Tibial nerve (tissue), 4 donors: Measurements from ENCODE around the gene MRGPRX4. TPM values are rescaled to one million over a fixed set of nuclear protein-coding genes. Genes with fewer than 3 reads are reported as not detected.
"Not testable (repeated sequence)": the region's sequence is repeated elsewhere in the genome, so short reads cannot be mapped to it uniquely, and the experiment has no call there.

ENCODE experiments used
- DNase-seq, 2 donors: peaks; one replicate each; pipeline ENCODE4 v3.0.0-alpha.2; 2019; ENCODE audit warnings: low spot score in 2 of 2
- H3K27ac ChIP-seq, 4 donors: fragments of 200-600 bp; sonication (generic) in 3 of 4; one replicate each; pipeline ENCODE4 v1.5.1; 2017 to 2019; ENCODE audit warnings: mild to moderate bottlenecking in 1 of 4
- H3K27me3 ChIP-seq, 2 donors: fragments of 200-600 bp; sonication (generic) in 1 of 2; one replicate each; pipeline versions ENCODE4 v1.5.1 to v1.6.0; 2017 to 2019
- H3K36me3 ChIP-seq, 3 donors: fragments of 200-600 bp; sonication (generic); one replicate each; pipeline ENCODE4 v1.5.1; 2018 to 2019
- H3K4me1 ChIP-seq, 4 donors: fragments of 200-600 bp; sonication (generic) in 3 of 4; one replicate each; pipeline ENCODE4 v1.5.1; 2017 to 2019
- H3K4me3 ChIP-seq, 4 donors: fragments of 200-600 bp; sonication (generic) in 3 of 4; one replicate each; pipeline ENCODE4 v1.5.1; 2017 to 2019; ENCODE audit warnings: mild to moderate bottlenecking in 1 of 4, moderate library complexity in 1 of 4
- H3K9me3 ChIP-seq, 4 donors: fragments of 200-600 bp; sonication (generic) in 3 of 4; one replicate each; pipeline ENCODE4 v1.5.1; 2017 to 2019
- EP300 ChIP-seq, 2 donors: sonication (generic); formaldehyde crosslinking; IDR thresholded peaks; one replicate each; pipeline ENCODE4 v1.6.1; 2017; ENCODE audit warnings: antibody characterized with exemption in 2 of 2, mild to moderate bottlenecking in 1 of 2
- POLR2A ChIP-seq, 2 donors: fragments of 450-650 bp; IDR thresholded peaks; one replicate each; pipeline ENCODE4 v1.6.1; 2017; ENCODE audit warnings: antibody characterized with exemption in 2 of 2, mild to moderate bottlenecking in 2 of 2, moderate library complexity in 2 of 2
- WGBS, 2 donors: methylation state at CpG; one replicate each; pipeline ENCODE4 v1.1.5; 2018; 5-methylcytosine and 5-hydroxymethylcytosine counted together
- total RNA-seq, 4 donors: library from RNA; depleted of rRNA; stranded (reverse); fragments of >200 nt; gene quantifications; one replicate each; pipeline ENCODE4 v1.1.0, GENCODE V29; 2016
- TF ChIP-seq, protein P1 (sequence below), 5 experiments: fragments of 200-600 bp in 3 of 5; fragments of 450-650 bp in 2 of 5; sonication (generic) in 3 of 5; IDR thresholded peaks; one replicate each; pipeline ENCODE4 v1.5.1; 2016 to 2019; ENCODE audit warnings: antibody characterized with exemption in 5 of 5, mild to moderate bottlenecking in 3 of 5, moderate library complexity in 2 of 5

Gene MRGPRX4
- total RNA-seq, result not detected

DNA sequence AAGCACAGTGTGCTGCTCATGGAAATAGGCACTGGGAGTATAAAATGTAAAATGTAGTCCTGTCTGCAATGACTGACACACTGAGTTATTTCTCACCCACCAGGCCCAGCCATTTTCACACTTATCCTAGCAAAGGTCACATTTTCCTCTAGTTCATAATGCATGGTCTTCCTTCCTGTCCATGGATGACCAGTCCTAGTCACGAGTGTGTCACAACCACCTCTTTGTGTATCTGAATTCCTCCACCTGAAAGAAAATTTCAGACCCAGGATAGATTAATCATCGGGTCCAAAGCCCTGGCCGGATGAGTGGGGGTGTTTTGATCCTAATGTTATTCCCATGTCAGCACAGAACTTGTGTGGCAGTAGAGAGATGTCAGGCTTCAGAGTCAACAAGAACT, at the start of gene MRGPRX4:
TSS of gene MRGPRX4 (plus strand) at position 172 of the 400 bp plus-strand sequence. CDS start 420 bp downstream, outside the sequence.
- no peak within 1 kb of the TSS for H3K27ac ChIP-seq
- no peak for DNase-seq
- TF ChIP-seq, protein P1, sequence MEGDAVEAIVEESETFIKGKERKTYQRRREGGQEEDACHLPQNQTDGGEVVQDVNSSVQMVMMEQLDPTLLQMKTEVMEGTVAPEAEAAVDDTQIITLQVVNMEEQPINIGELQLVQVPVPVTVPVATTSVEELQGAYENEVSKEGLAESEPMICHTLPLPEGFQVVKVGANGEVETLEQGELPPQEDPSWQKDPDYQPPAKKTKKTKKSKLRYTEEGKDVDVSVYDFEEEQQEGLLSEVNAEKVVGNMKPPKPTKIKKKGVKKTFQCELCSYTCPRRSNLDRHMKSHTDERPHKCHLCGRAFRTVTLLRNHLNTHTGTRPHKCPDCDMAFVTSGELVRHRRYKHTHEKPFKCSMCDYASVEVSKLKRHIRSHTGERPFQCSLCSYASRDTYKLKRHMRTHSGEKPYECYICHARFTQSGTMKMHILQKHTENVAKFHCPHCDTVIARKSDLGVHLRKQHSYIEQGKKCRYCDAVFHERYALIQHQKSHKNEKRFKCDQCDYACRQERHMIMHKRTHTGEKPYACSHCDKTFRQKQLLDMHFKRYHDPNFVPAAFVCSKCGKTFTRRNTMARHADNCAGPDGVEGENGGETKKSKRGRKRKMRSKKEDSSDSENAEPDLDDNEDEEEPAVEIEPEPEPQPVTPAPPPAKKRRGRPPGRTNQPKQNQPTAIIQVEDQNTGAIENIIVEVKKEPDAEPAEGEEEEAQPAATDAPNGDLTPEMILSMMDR (IDR thresholded peaks at IDR 0.05), result no peak
- no peak for TF ChIP-seq EP300 (IDR thresholded peaks at IDR 0.05)
- TF ChIP-seq POLR2A (IDR thresholded peaks at IDR 0.05), result no peak
- no peak within 1 kb of the TSS for H3K4me3 ChIP-seq
- H3K9me3 ChIP-seq, result no peaks in the 10 kb centered on the region
- H3K27me3 ChIP-seq, result no peaks in the 10 kb centered on the region
- H3K36me3 ChIP-seq, result no peaks in the 10 kb centered on the region
- no peaks in the 10 kb centered on the region for H3K4me1 ChIP-seq
- 66 to 75% methylated on average over 3 of the region's 3 CpGs for WGBS, 2 donors

DNA sequence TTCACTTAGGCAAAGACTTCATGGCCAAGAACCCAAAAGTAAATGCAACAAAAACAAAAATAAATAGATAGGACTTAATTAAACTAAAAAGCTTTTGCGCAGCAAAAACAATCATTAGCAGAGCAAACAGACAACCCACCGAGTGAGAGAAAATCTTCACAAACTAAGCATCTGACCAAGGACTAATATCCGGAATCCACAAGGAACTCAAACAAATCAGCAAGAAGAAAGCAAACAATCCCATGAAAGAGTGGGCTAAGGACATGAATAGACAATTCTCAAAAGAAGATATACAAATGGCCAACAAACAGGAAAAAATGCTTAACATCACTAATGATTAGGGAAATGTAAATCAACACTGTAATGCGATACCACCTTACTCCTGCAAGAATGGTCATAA, 41.5 kb upstream of the MRGPRX4 start:
- WGBS, 2 donors, result 93 to 95% methylated on average over 4 of the region's 4 CpGs
- H3K4me3 ChIP-seq, H3K9me3 ChIP-seq, H3K4me1 ChIP-seq, H3K36me3 ChIP-seq, H3K27me3 ChIP-seq, DNase-seq, H3K27ac ChIP-seq: not testable (repeated sequence)

DNA sequence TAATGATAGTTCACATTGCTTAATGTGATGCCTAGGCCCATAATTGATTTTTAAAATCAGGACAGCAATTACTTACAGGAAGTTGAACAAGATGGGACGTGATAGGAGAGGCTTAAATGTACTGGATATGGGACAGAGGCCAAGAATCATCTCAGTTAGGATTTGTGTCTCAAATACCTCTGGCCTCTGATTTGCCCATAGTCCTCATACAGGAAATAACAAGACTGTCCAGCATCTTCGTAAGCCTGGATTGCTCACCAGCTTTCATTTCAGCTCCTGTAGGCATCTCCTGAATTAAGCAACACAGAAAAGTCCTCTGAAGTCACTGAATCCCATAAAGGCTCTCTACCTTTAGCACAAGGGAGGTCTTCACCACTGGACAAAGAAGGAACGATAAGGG, 40.3 kb upstream of the MRGPRX4 start, which contains the start of gene MRGPRX3:
TSS of gene MRGPRX3 (plus strand) at position 231 of the 400 bp plus-strand sequence. CDS start 4,632 bp downstream, outside the sequence.
- DNase-seq, result no peak
- Histone ChIP-seq H3K36me3 (no peaks in the 10 kb centered on the region), H3K4me3 (no peak within 1 kb of the TSS), H3K27ac (no peak within 1 kb of the TSS), H3K27me3 (no peaks in the 10 kb centered on the region), H3K9me3 (no peaks in the 10 kb centered on the region), H3K4me1 (no peaks in the 10 kb centered on the region)
- no peak for TF ChIP-seq EP300 (IDR thresholded peaks at IDR 0.05)
- WGBS, 2 donors, result 58 to 60% methylated on average over 3 of the region's 3 CpGs

DNA sequence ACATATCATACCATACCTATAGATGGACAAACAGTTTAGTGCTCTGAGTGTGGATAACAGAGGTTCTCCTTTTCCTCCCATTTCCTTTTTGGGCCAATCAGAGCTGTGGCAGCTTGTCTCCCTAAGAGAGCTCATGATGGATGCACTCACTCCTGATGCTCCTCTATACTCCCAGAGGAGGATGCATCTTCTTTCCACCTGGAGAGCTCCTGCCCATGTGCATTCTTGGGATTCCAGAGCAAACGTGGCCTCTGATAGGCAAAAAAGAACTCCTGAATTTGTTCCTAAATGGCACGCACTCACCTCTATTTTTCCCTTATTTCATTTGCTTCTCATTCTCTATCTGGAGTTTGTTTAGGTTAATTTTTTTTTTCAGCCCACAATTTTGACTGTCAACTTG, 37.3 kb upstream of the MRGPRX4 start:
- Histone ChIP-seq H3K27me3 (no peaks in the 10 kb centered on the region), H3K27ac (no peak overlapping the region), H3K4me3 (no peak overlapping the region), H3K36me3 (no peaks in the 10 kb centered on the region), H3K9me3 (no peaks in the 10 kb centered on the region), H3K4me1 (no peaks in the 10 kb centered on the region)
- DNase-seq, result no peak
- WGBS, 2 donors, result 39 to 49% methylated on average over 2 of the region's 2 CpGs
- TF ChIP-seq EP300 (IDR thresholded peaks at IDR 0.05) (no peak), POLR2A (IDR thresholded peaks at IDR 0.05) (no peak)
- TF ChIP-seq, protein P1 (IDR thresholded peaks at IDR 0.05), result no peak

DNA sequence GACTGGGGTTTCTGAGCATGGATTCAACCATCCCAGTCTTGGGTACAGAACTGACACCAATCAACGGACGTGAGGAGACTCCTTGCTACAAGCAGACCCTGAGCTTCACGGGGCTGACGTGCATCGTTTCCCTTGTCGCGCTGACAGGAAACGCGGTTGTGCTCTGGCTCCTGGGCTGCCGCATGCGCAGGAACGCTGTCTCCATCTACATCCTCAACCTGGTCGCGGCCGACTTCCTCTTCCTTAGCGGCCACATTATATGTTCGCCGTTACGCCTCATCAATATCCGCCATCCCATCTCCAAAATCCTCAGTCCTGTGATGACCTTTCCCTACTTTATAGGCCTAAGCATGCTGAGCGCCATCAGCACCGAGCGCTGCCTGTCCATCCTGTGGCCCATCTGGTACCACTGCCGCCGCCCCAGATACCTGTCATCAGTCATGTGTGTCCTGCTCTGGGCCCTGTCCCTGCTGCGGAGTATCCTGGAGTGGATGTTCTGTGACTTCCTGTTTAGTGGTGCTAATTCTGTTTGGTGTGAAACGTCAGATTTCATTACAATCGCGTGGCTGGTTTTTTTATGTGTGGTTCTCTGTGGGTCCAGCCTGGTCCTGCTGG, 35.3 kb upstream of the MRGPRX4 start:
- H3K27ac ChIP-seq, result no peak overlapping the region
- H3K27me3 ChIP-seq, result no peaks in the 10 kb centered on the region
- no peak for DNase-seq
- H3K4me3 ChIP-seq, result no peak overlapping the region
- H3K9me3 ChIP-seq, result no peaks in the 10 kb centered on the region
- 94 to 96% methylated on average over 29 of the region's 29 CpGs for WGBS, 2 donors
- no peaks in the 10 kb centered on the region for H3K4me1 ChIP-seq
- no peaks in the 10 kb centered on the region for H3K36me3 ChIP-seq
- TF ChIP-seq EP300 (IDR thresholded peaks at IDR 0.05) (no peak), POLR2A (IDR thresholded peaks at IDR 0.05) (no peak)
- TF ChIP-seq, protein P1 (IDR thresholded peaks at IDR 0.05), result no peak

DNA sequence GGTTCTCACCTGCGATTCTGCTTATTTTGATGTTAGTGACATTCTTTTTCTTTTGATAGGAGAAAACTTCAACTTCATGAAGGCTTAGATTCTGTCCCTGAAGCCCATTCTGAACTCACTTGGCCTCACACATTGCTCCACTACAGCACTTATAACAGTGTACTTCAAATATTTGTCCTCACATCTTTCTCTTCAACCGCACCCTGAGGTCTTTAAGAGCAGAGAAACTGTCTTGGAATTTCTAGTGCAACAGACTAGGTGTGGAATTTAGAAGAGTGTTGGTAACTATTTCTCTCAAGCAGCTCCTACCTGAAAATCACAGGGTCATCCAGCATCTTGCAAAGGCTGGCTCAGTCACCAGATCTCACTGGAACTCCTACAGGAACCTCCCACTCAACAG, 32.5 kb upstream of the MRGPRX4 start:
- H3K36me3 ChIP-seq, result no peaks in the 10 kb centered on the region
- H3K27ac ChIP-seq, result no peak overlapping the region
- no peak overlapping the region for H3K4me3 ChIP-seq
- 93 to 96% methylated on average over 2 of the region's 2 CpGs for WGBS, 2 donors
- H3K9me3 ChIP-seq, result no peaks in the 10 kb centered on the region
- H3K27me3 ChIP-seq, result no peaks in the 10 kb centered on the region
- no peaks in the 10 kb centered on the region for H3K4me1 ChIP-seq
- TF ChIP-seq EP300 (IDR thresholded peaks at IDR 0.05) (no peak), POLR2A (IDR thresholded peaks at IDR 0.05) (no peak)
- TF ChIP-seq, protein P1 (IDR thresholded peaks at IDR 0.05), result no peak
- DNase-seq, result no peak
